Parathyroid adenoma (tissue), 2 donors: ENCODE results near the gene CXCR4.

Experiments
- H2AFZ ChIP-seq: fragments of 300-600 bp; sonication (generic); one replicate; pipeline ENCODE4 v1.7.0; 2017; ENCODE audit warnings: antibody characterized with exemption, mild to moderate bottlenecking
- H3K27ac ChIP-seq: fragments of 300-600 bp; sonication (generic); one replicate; pipeline ENCODE4 v1.7.0; 2017
- H3K27me3 ChIP-seq: fragments of 300-600 bp; sonication (generic); one replicate; pipeline ENCODE4 v1.7.0; 2017; ENCODE audit warnings: low read length; ENCODE audit not compliant: control insufficient read depth, insufficient read depth
- H3K36me3 ChIP-seq: fragments of 300-600 bp; sonication (generic); one replicate; pipeline ENCODE4 v1.7.0; 2017; ENCODE audit warnings: low read length; ENCODE audit not compliant: control insufficient read depth, insufficient read depth
- H3K4me1 ChIP-seq: fragments of 300-600 bp; sonication (generic); one replicate; pipeline ENCODE4 v1.7.0; 2017; ENCODE audit warnings: control low read depth
- H3K4me2 ChIP-seq: fragments of 300-600 bp; sonication (generic); one replicate; pipeline ENCODE4 v1.7.0; 2017; ENCODE audit warnings: low read length
- H3K4me3 ChIP-seq: fragments of 300-600 bp; sonication (generic); one replicate; pipeline ENCODE4 v1.7.0; 2017; ENCODE audit warnings: low read depth, low read length
- H3K79me2 ChIP-seq: fragments of 300-600 bp; sonication (generic); one replicate; pipeline ENCODE4 v1.7.0; 2017; ENCODE audit warnings: control low read depth
- H3K9ac ChIP-seq: fragments of 300-600 bp; sonication (generic); one replicate; pipeline ENCODE4 v1.7.0; 2017; ENCODE audit warnings: mild to moderate bottlenecking
- H3K9me3 ChIP-seq: fragments of 300-600 bp; sonication (generic); one replicate; pipeline ENCODE4 v1.7.0; 2017; ENCODE audit warnings: low read length; ENCODE audit not compliant: control insufficient read depth
- CTCF ChIP-seq: fragments of 300-600 bp; sonication (generic); IDR thresholded peaks from one replicate; pipeline ENCODE4 v1.7.0; 2017; ENCODE audit warnings: antibody characterized with exemption, mild to moderate bottlenecking
- donor health status: primary hyperparathyroidism.

CXCR4 gene

GRCh38 chr2:136126421-136126926 is 8.5 kb upstream of the CXCR4 start:
- no peak for TF ChIP-seq CTCF
- no peak overlapping the region for H2AFZ ChIP-seq
- H3K36me3 ChIP-seq = no peaks in the 10 kb centered on the region
- H3K27ac ChIP-seq = no peak overlapping the region
- no peaks in the 10 kb centered on the region for H3K79me2 ChIP-seq
- H3K9me3 ChIP-seq = no peaks in the 10 kb centered on the region
- H3K4me2 ChIP-seq = no peak overlapping the region
- H3K4me3 ChIP-seq = no peak overlapping the region
- H3K9ac ChIP-seq = no peak overlapping the region
- no peaks in the 10 kb centered on the region for H3K4me1 ChIP-seq
- no peaks in the 10 kb centered on the region for H3K27me3 ChIP-seq

GRCh38 chr2:136126021-136126420 is 8.1 kb upstream of the CXCR4 start:
- no peak for TF ChIP-seq CTCF
- Histone ChIP-seq H3K4me1 (no peaks in the 10 kb centered on the region), H3K27me3 (no peaks in the 10 kb centered on the region), H3K27ac (no peak overlapping the region), H3K9ac (no peak overlapping the region), H3K4me2 (no peak overlapping the region), H3K79me2 (no peaks in the 10 kb centered on the region), H3K36me3 (no peaks in the 10 kb centered on the region), H3K4me3 (no peak overlapping the region), H2AFZ (no peak overlapping the region), H3K9me3 (no peaks in the 10 kb centered on the region)

- H3K9ac ChIP-seq = no peak overlapping the region
Measured at GRCh38 chr2:136125236-136125635, 7.3 kb upstream of the CXCR4 start.

GRCh38 chr2:136124805-136125204 is 6.9 kb upstream of the CXCR4 start:
- Histone ChIP-seq H3K4me1 (peaks cover 3% of the 10 kb centered on the region), H3K9me3 (no peaks in the 10 kb centered on the region), H3K9ac (no peak overlapping the region), H3K79me2 (no peaks in the 10 kb centered on the region), H3K36me3 (no peaks in the 10 kb centered on the region), H2AFZ (no peak overlapping the region), H3K27me3 (no peaks in the 10 kb centered on the region), H3K4me3 (no peak overlapping the region), H3K4me2 (no peak overlapping the region), H3K27ac (no peak overlapping the region)
- no peak for TF ChIP-seq CTCF

More at GRCh38 chr2:136125236-136125635, 7.3 kb upstream of the CXCR4 start:
- Histone ChIP-seq H3K9me3 (no peaks in the 10 kb centered on the region), H3K36me3 (no peaks in the 10 kb centered on the region), H3K4me3 (no peak overlapping the region), H3K27me3 (no peaks in the 10 kb centered on the region), H3K79me2 (no peaks in the 10 kb centered on the region), H3K27ac (no peak overlapping the region), H3K4me2 (no peak overlapping the region), H3K4me1 (no peaks in the 10 kb centered on the region), H2AFZ (no peak overlapping the region)
- no peak for TF ChIP-seq CTCF

GRCh38 chr2:136122661-136123060 is 4.7 kb upstream of the CXCR4 start:
- H3K9ac ChIP-seq = no peak overlapping the region
- H3K4me1 ChIP-seq = peaks cover 6% of the 10 kb centered on the region
- H3K4me3 ChIP-seq = no peak overlapping the region
- H3K27me3 ChIP-seq = peaks cover 5% of the 10 kb centered on the region
- no peaks in the 10 kb centered on the region for H3K79me2 ChIP-seq
- H3K4me2 ChIP-seq = no peak overlapping the region
- no peak overlapping the region for H2AFZ ChIP-seq
- no peaks in the 10 kb centered on the region for H3K36me3 ChIP-seq
- no peak overlapping the region for H3K27ac ChIP-seq
- TF ChIP-seq CTCF = no peak
- no peaks in the 10 kb centered on the region for H3K9me3 ChIP-seq
